Activated T-cell treated with anti-CD3 and anti-CD28 coated beads for 24 hours (primary cell): ENCODE measurements around the gene TRIO.
"Not testable (repeated sequence)": the region's sequence is repeated elsewhere in the genome, so short reads cannot be mapped to it uniquely, and the experiment has no call there.

Experiments
- DNase-seq: peaks from one replicate; pipeline ENCODE4 v3.0.0-alpha.2; 2020; ENCODE audit warnings: low read depth

TRIO gene

GRCh38 chr5:14415024-14415697 is 272.0 kb downstream of the TRIO start:
- DNase-seq = no peak

GRCh38 chr5:14415698-14416074 is 272.5 kb downstream of the TRIO start:
- no peak for DNase-seq

GRCh38 chr5:14416621-14417275 is 273.6 kb downstream of the TRIO start:
- no peak for DNase-seq

GRCh38 chr5:14417276-14417730 is 274.2 kb downstream of the TRIO start:
- DNase-seq = no peak

GRCh38 chr5:14417792-14418765 is 274.9 kb downstream of the TRIO start:
- DNase-seq = no peak

GRCh38 chr5:14419686-14420085 is 276.5 kb downstream of the TRIO start:
- DNase-seq = no peak

- no peak for DNase-seq
Measured at GRCh38 chr5:14420101-14420811, 277.1 kb downstream of the TRIO start.

- DNase-seq = no peak
Measured at GRCh38 chr5:14421851-14422250, 278.7 kb downstream of the TRIO start.

- DNase-seq = no peak
Measured at GRCh38 chr5:14424011-14424685, 281.0 kb downstream of the TRIO start.

- DNase-seq = no peak
Measured at GRCh38 chr5:14425559-14425958, 282.4 kb downstream of the TRIO start.

- DNase-seq = no peak
Measured at GRCh38 chr5:14426521-14426920, 283.4 kb downstream of the TRIO start.

- no peak for DNase-seq
Measured at GRCh38 chr5:14428302-14429081, 285.4 kb downstream of the TRIO start.

- no peak for DNase-seq
Measured at GRCh38 chr5:14429101-14430050, 286.2 kb downstream of the TRIO start.

- no peak for DNase-seq
Measured at GRCh38 chr5:14431534-14431933, 288.4 kb downstream of the TRIO start.

GRCh38 chr5:14432931-14433589 is 289.9 kb downstream of the TRIO start:
- no peak for DNase-seq

GRCh38 chr5:14435481-14435880 is 292.3 kb downstream of the TRIO start:
- DNase-seq = no peak

GRCh38 chr5:14436122-14436521 is 293.0 kb downstream of the TRIO start:
- not testable (repeated sequence) for DNase-seq

GRCh38 chr5:14436801-14437542 is 293.8 kb downstream of the TRIO start:
- DNase-seq = no peak
